SH-SY5Y (cell line): ENCODE measurements around the gene MC5R.

Experiments
- GATA2 ChIP-seq: IDR thresholded peaks from 2 replicates; pipeline ENCODE4 v1.6.1; 2011; ENCODE audit warnings: mild to moderate bottlenecking, low read depth, low read length
- GATA3 ChIP-seq: IDR thresholded peaks from 2 replicates; pipeline ENCODE4 v1.6.1; 2011; ENCODE audit warnings: low read depth, mild to moderate bottlenecking, low read length, moderate library complexity

MC5R gene

DNA sequence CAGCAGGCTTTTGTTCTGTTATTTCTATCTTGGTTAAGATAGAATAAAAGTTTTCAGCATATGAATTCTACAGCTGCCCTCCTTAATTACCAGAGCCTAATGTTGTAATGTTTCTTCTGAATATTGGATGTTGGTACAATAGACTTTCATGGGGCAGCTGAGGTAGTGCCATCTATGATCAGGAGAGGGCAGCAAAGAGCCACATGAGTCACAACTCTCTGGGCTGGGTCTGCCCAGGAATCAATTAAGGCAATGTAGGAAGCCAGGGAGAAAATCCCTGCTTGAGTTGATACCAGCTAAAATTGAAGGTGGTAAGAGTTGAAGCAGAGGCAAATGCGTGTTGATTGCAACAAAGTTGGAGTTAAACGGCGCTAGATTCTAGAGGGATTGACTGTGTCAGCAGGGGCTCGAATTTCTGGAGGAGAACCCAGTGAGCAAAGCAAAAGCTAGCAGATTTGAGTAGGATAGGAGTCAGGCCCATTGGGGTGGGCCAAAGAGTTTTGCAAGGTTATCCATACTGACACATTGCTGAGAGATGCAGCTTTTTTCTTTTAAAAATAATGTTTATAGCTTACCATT lies 10.6 kb upstream of the MC5R start:
- TF ChIP-seq GATA2, result no peak
- no peak for TF ChIP-seq GATA3

GRCh38 chr18:13826209-13826608 lies 2.3 kb downstream of the MC5R start:
- TF ChIP-seq GATA2 (no peak), GATA3 (no peak)

- TF ChIP-seq GATA3 (no peak), GATA2 (no peak)
These were observed 8.0 kb downstream of the MC5R start for GRCh38 chr18:13831864-13832508.

DNA sequence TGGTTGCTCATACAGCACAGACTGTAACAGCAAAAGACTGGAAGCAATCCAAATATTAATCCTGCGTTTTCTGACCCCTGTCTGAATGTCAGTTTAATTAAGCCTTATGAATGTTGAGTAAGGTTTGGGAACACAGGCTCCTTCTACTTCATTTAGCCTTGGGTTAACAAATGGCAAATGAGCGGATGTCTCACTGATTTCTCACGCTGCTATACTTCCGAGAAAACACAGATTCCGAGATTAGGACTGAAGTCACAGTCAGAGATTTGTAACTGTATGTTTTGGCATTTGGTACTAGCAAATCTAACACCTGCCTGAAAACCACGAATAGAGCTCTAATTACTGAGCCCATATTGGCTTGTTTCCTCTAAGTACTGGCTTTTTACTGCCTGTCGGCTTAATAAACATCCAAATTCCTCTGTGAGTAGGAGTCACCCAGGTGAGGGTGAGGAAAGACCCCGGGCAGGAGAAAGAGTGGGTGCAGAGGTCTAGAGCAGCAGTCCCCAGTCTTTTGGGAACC lies 10.6 kb downstream of the MC5R start:
- TF ChIP-seq GATA2 (no peak), GATA3 (no peak)

- TF ChIP-seq GATA3, result no peak
- TF ChIP-seq GATA2, result no peak
These were observed 11.3 kb downstream of the MC5R start for GRCh38 chr18:13835202-13835601.

GRCh38 chr18:13836559-13836958 lies 12.6 kb downstream of the MC5R start:
- TF ChIP-seq GATA3, result no peak
- TF ChIP-seq GATA2, result no peak

DNA sequence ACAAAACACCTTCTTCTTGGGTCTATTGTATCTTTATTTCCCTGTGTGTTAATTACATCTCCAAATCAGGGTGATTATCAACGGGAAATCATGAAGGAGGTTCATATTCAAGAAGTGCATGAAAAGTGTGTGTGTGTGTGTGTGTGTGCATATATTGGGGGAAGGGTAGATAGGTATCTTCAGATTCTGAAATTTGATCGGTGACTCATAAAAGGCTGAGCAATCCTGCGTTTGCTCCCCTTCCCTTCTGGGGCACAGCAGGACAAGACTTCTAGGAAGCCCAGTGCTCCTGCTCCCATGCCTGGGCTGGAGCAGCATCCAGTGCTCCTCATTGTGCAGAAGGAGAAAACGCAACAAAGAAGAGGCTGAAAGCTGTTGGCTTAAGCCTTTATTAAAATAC lies 25.8 kb downstream of the MC5R start:
- TF ChIP-seq GATA3 (no peak), GATA2 (no peak)

- no peak for TF ChIP-seq GATA3
- no peak for TF ChIP-seq GATA2
These were observed 44.7 kb downstream of the MC5R start for GRCh38 chr18:13868501-13869271.

DNA sequence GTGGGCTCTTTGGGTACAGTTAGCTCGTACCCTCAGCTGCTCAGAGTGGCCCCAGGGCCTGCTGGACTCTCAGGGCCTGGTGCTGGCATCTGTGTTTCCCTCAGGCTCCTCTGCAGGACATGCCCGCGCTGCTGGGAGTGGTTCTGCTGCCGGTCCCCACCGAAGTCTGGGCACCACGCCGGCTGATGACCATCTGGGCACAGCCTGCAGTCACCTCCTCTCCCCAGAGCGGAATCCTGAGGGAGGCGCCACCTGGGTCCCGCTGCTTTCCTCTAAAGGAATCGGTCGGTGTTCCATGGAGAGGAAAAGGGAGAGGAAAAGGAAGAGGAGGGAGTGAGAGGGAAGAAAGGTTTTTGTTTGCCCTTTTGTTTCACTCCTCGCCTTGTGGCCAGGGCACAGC lies 47.8 kb downstream of the MC5R start:
- TF ChIP-seq GATA3 (no peak), GATA2 (no peak)

GRCh38 chr18:13872373-13872772 lies 48.4 kb downstream of the MC5R start:
- TF ChIP-seq GATA3 (no peak), GATA2 (no peak)

- TF ChIP-seq GATA3, result no peak
- no peak for TF ChIP-seq GATA2
These were observed 49.0 kb downstream of the MC5R start for GRCh38 chr18:13872932-13873331.

GRCh38 chr18:13874558-13874957 lies 50.6 kb downstream of the MC5R start:
- TF ChIP-seq GATA2, result no peak
- no peak for TF ChIP-seq GATA3
